Mesothelial cell of epicardium (in vitro differentiated cells): ENCODE data around the gene CASZ1. TPM values are rescaled to one million over a fixed set of nuclear protein-coding genes. Genes with fewer than 3 reads are reported as not detected.

Source experiments
- DNase-seq, 2 experiments: peaks; one replicate each; pipeline ENCODE4 v3.0.0; 2021; ENCODE audit warnings: low spot score in 2 of 2; ENCODE audit not compliant: unreplicated experiment in 2 of 2
- H3K27ac Mint-ChIP-seq: 2 replicates; pipeline ENCODE4 v1.8.0; 2021; ENCODE audit warnings: mixed read lengths
- H3K27me3 Mint-ChIP-seq: 2 replicates; pipeline ENCODE4 v1.8.0; 2021; ENCODE audit warnings: low read depth, mixed read lengths
- H3K36me3 Mint-ChIP-seq: 2 replicates; pipeline ENCODE4 v1.8.0; 2021; ENCODE audit warnings: mixed read lengths
- H3K4me1 Mint-ChIP-seq: 2 replicates; pipeline ENCODE4 v1.8.0; 2021; ENCODE audit warnings: mixed read lengths
- H3K4me3 Mint-ChIP-seq: 2 replicates; pipeline ENCODE4 v1.8.0; 2021; ENCODE audit warnings: mild to moderate bottlenecking, moderate library complexity, mixed read lengths
- H3K9me3 Mint-ChIP-seq: 2 replicates; pipeline ENCODE4 v1.8.0; 2021; ENCODE audit warnings: mixed read lengths
- total RNA-seq: library from RNA; stranded (reverse); gene quantifications from 3 replicates; pipeline ENCODE4 v1.2.1, GENCODE V29; 2021
- TF ChIP-seq, protein P1 (sequence below): fragments of 200-600 bp; sonication (generic); IDR thresholded peaks from one replicate; pipeline ENCODE4 v1.5.0; 2021; ENCODE audit warnings: antibody characterized with exemption; ENCODE audit not compliant: unreplicated experiment

The CASZ1 gene
- total RNA-seq, 1 donor from 2014 or later: 8.9 TPM

DNA sequence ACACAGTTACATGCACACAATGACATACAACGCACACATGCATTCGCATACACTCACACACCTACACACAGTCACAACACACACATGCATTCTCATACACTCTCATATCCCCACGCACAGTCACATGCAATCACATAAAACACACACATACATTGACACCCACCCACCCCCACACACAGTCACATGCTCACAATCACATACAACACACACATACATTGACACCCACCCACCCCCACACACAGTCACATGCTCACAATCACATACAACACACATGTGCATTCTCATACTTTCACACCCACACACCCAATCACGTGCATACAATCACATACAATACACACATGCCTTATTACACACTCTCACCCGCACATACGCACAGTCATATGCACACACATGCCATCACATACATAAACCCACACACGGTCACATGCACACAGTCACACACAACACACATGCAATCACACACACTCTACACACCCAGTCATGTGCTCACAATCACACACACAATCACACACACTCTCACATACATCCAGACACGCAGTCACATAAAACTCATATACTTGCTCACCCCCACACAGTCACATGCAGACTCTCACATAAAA lies 134.3 kb downstream of the CASZ1 start:
- H3K27me3 Mint-ChIP-seq: no peaks in the 10 kb centered on the region
- H3K27ac Mint-ChIP-seq: no peak overlapping the region
- no peaks in the 10 kb centered on the region for H3K9me3 Mint-ChIP-seq
- H3K36me3 Mint-ChIP-seq: no peaks in the 10 kb centered on the region
- DNase-seq: no peak
- no peak overlapping the region for H3K4me3 Mint-ChIP-seq
- peaks cover 9% of the 10 kb centered on the region for H3K4me1 Mint-ChIP-seq
- TF ChIP-seq, protein P1, sequence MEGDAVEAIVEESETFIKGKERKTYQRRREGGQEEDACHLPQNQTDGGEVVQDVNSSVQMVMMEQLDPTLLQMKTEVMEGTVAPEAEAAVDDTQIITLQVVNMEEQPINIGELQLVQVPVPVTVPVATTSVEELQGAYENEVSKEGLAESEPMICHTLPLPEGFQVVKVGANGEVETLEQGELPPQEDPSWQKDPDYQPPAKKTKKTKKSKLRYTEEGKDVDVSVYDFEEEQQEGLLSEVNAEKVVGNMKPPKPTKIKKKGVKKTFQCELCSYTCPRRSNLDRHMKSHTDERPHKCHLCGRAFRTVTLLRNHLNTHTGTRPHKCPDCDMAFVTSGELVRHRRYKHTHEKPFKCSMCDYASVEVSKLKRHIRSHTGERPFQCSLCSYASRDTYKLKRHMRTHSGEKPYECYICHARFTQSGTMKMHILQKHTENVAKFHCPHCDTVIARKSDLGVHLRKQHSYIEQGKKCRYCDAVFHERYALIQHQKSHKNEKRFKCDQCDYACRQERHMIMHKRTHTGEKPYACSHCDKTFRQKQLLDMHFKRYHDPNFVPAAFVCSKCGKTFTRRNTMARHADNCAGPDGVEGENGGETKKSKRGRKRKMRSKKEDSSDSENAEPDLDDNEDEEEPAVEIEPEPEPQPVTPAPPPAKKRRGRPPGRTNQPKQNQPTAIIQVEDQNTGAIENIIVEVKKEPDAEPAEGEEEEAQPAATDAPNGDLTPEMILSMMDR: no peak

DNA sequence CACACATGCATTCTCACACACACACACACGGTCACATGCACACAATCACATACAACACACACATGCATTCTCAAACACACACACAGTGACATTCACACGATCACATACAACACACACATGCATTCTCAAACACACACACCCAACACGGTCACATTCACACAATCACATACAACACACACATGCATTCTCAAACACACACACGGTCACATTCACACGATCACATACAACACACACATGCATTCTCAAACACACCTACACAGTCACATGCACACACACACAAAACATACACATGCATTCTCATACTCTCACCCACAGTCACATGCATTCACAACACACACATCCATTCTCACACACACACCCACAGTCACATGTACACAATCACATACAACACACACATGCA lies 135.0 kb downstream of the CASZ1 start:
- Mint-ChIP-seq H3K9me3 (no peaks in the 10 kb centered on the region), H3K4me3 (no peak overlapping the region), H3K36me3 (no peaks in the 10 kb centered on the region), H3K27ac (no peak overlapping the region), H3K27me3 (no peaks in the 10 kb centered on the region), H3K4me1 (peaks cover 8% of the 10 kb centered on the region)
- no peak for DNase-seq
- TF ChIP-seq, protein P1: no peak

DNA sequence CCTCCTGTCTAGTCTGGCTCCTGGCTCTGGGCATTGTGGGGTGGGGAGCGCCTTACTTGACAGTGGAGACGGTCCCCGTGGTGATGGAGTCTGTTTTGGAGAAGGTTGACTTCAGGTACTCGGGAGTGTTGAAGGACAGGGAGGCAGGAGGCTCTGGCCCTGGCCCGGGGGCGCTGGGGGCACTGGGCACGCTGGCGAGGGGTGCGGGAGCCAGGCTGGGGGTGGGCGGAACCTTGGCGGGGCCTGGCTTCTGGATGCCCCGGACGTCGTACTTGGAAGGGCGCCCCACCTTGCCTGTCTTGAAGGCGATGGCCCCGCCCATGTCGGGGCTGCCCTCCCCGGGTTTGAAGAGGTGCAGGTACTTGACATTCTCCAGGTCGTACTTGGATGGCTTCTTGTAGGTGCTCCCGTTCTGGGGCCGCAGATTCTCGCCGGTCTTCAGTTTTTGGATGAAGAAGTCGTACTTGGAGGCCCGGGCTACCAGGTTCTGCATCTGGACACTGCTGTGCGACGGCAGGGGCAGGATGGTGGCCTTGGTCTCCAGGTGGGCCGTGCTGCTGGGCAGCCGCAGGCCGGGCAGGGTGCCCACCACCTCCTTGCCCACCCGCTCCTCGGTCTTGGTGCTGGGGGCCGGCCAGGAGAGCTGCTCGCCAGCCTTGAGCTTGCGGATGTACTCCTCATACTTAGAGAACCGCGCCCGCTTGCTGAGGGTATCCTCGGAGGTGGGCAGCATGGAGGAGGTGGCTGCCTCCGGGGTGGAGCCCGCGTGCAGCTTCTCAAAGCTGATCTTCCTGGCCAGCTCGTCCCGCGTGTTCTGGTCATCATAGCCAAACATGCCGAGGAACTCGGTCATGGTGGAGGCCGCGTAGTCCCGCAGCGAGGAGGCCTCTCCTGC lies 136.6 kb downstream of the CASZ1 start:
- Mint-ChIP-seq H3K36me3 (peaks cover 2% of the 10 kb centered on the region), H3K27ac (no peak overlapping the region), H3K27me3 (no peaks in the 10 kb centered on the region), H3K4me1 (peaks cover 8% of the 10 kb centered on the region), H3K4me3 (no peak overlapping the region), H3K9me3 (no peaks in the 10 kb centered on the region)
- TF ChIP-seq, protein P1: no peak
- no peak for DNase-seq

DNA sequence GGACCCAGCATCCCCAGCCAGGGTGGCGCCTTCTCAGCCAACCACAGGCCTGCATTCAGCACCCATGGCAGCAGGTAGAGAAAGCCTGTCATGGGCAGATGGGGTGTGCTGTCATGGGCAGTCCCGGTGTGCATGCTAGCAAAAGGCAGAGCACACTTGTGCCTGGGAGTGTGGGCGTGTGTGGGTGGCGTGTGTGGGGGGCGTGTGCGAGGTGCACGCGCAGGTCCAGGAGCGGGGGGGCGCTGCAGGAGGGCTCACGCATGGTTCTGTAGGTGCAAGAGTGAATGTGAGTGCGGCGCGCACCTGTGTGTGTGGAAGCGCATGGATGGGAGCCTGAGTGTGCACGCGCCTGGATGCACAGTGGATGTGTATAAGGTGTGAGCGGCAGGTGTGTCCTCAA lies 137.2 kb downstream of the CASZ1 start:
- DNase-seq: no peak
- no peak overlapping the region for H3K27ac Mint-ChIP-seq
- TF ChIP-seq, protein P1: no peak
- H3K27me3 Mint-ChIP-seq: no peaks in the 10 kb centered on the region
- H3K36me3 Mint-ChIP-seq: peaks cover 2% of the 10 kb centered on the region
- H3K4me1 Mint-ChIP-seq: peaks cover 8% of the 10 kb centered on the region
- H3K9me3 Mint-ChIP-seq: no peaks in the 10 kb centered on the region
- no peak overlapping the region for H3K4me3 Mint-ChIP-seq

DNA sequence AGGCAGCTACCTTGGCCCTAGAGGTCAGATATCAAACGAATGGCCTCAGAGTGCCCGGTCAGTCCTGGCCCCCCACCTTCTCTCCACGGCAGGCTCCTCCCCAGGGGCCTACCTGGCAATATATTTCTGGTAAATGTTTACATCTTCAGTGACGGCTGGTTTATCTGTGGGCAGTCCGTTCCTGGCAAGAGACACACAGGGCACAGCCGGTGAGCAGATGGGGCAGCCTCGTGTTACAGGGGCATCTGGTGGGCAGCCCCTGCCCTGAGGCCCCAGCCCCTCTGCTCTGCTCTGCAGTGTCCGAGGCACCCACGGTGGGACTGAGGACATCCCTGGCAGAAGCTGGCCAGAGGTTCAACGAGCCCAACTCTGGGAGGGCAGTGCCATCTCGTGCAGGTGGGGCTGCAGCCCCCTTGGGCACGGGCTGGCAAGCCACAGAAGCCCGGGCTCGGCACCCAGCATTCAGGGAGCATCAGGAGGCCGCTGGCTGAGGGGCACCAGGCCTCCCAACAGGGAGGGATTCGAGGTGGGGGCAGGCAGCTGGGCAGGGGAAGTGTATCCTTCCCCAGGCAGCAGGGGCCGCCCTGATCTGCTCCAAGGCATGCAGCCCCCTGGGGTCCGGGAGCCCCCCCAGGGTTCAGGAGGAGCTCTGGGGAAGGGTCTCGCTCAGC lies 137.9 kb downstream of the CASZ1 start:
- DNase-seq: no peak
- peaks cover 6% of the 10 kb centered on the region for H3K36me3 Mint-ChIP-seq
- H3K27ac Mint-ChIP-seq: no peak overlapping the region
- no peaks in the 10 kb centered on the region for H3K9me3 Mint-ChIP-seq
- TF ChIP-seq, protein P1: no peak
- H3K4me1 Mint-ChIP-seq: peaks cover 3% of the 10 kb centered on the region
- H3K27me3 Mint-ChIP-seq: peaks cover 1% of the 10 kb centered on the region
- no peak overlapping the region for H3K4me3 Mint-ChIP-seq
